Type B pancreatic cell (in vitro differentiated cells): ENCODE data around the gene PHF21A. TPM values are rescaled to one million over a fixed set of nuclear protein-coding genes. Genes with fewer than 3 reads are reported as not detected.

Source experiments
- DNase-seq: peaks from one replicate; pipeline ENCODE4 v3.0.0; 2021; ENCODE audit warnings: mixed read lengths; ENCODE audit not compliant: unreplicated experiment; ENCODE audit errors: extremely low spot score
- H3K27ac Mint-ChIP-seq: 2 replicates; pipeline ENCODE4 v1.8.0; 2021; ENCODE audit warnings: mild to moderate bottlenecking, mixed read lengths
- H3K27me3 Mint-ChIP-seq: 2 replicates; pipeline ENCODE4 v1.8.0; 2021; ENCODE audit warnings: mixed read lengths
- H3K36me3 Mint-ChIP-seq: 2 replicates; pipeline ENCODE4 v1.8.0; 2021; ENCODE audit warnings: mixed read lengths
- H3K4me1 Mint-ChIP-seq: one replicate; pipeline ENCODE4 v1.8.0; 2021; ENCODE audit warnings: mixed read lengths; ENCODE audit not compliant: unreplicated experiment
- H3K4me3 Mint-ChIP-seq: 2 replicates; pipeline ENCODE4 v1.8.0; 2021; ENCODE audit warnings: mild to moderate bottlenecking, mixed read lengths
- H3K9me3 Mint-ChIP-seq: 2 replicates; pipeline ENCODE4 v1.8.0; 2021; ENCODE audit warnings: mixed read lengths
- CTCF ChIP-seq: fragments of 200-600 bp; sonication (generic); conservative IDR thresholded peaks from 2 replicates; pipeline ENCODE4 v1.5.0; 2021; ENCODE audit warnings: antibody characterized with exemption, mild to moderate bottlenecking
- total RNA-seq: library from RNA; stranded (reverse); gene quantifications from 2 replicates; pipeline ENCODE4 v1.2.1, GENCODE V29; 2021; ENCODE audit warnings: low replicate concordance

PHF21A gene
- total RNA-seq, 1 donor from 2014 or later, result 62.4 TPM

- no peaks in the 10 kb centered on the region for H3K27me3 Mint-ChIP-seq
- H3K27ac Mint-ChIP-seq, result no peak overlapping the region
- no peak for DNase-seq
- peaks cover 17% of the 10 kb centered on the region for H3K36me3 Mint-ChIP-seq
- H3K4me3 Mint-ChIP-seq, result no peak overlapping the region
- no peak for TF ChIP-seq CTCF
- H3K9me3 Mint-ChIP-seq, result no peaks in the 10 kb centered on the region
- peaks cover 4% of the 10 kb centered on the region for H3K4me1 Mint-ChIP-seq
Observed at GRCh38 chr11:46072172-46072964, 48.9 kb downstream of the PHF21A start.

GRCh38 chr11:46071091-46071490, 50.2 kb downstream of the PHF21A start:
- Mint-ChIP-seq H3K36me3 (peaks cover 17% of the 10 kb centered on the region), H3K9me3 (no peaks in the 10 kb centered on the region), H3K4me3 (no peak overlapping the region), H3K4me1 (peaks cover 4% of the 10 kb centered on the region), H3K27me3 (no peaks in the 10 kb centered on the region), H3K27ac (no peak overlapping the region)
- no peak for DNase-seq
- no peak for TF ChIP-seq CTCF

- DNase-seq, result no peak
- Mint-ChIP-seq H3K27ac (no peak overlapping the region), H3K4me1 (peaks cover 4% of the 10 kb centered on the region), H3K9me3 (no peaks in the 10 kb centered on the region), H3K27me3 (no peaks in the 10 kb centered on the region), H3K36me3 (peaks cover 18% of the 10 kb centered on the region), H3K4me3 (no peak overlapping the region)
- no peak for TF ChIP-seq CTCF
Observed at GRCh38 chr11:46069595-46069994, 51.7 kb downstream of the PHF21A start.

- Mint-ChIP-seq H3K4me3 (no peak overlapping the region), H3K27me3 (no peaks in the 10 kb centered on the region), H3K9me3 (no peaks in the 10 kb centered on the region), H3K27ac (no peak overlapping the region), H3K36me3 (peaks cover 28% of the 10 kb centered on the region), H3K4me1 (no peaks in the 10 kb centered on the region)
- no peak for TF ChIP-seq CTCF
- no peak for DNase-seq
Observed at GRCh38 chr11:46066335-46066734, 54.9 kb downstream of the PHF21A start.

- peaks cover 32% of the 10 kb centered on the region for H3K36me3 Mint-ChIP-seq
- H3K27me3 Mint-ChIP-seq, result no peaks in the 10 kb centered on the region
- peak overlapping the region; percentile 7 for H3K27ac Mint-ChIP-seq
- no peaks in the 10 kb centered on the region for H3K4me1 Mint-ChIP-seq
- H3K4me3 Mint-ChIP-seq, result no peak overlapping the region
- TF ChIP-seq CTCF, result no peak
- DNase-seq, result no peak
- no peaks in the 10 kb centered on the region for H3K9me3 Mint-ChIP-seq
Observed at GRCh38 chr11:46065681-46066080, 55.6 kb downstream of the PHF21A start.
